WTC11 (cell line): Measurements from ENCODE around the gene GDF2. TPM values are rescaled to one million over a fixed set of nuclear protein-coding genes. Genes with fewer than 3 reads are reported as not detected.
A peak's percentile ranks its signal among the peaks of the same experiment; 100 is the strongest.

Experiments used
- ATAC-seq: fragments of 200-7000 bp; cut with Tn5 transposase; 2 replicates; pipeline ENCODE4 v1.10.0; 2021; ENCODE audit warnings: mild to moderate bottlenecking, moderate library complexity
- CTCF ChIA-PET: fragments of 300-600 bp; sonication (Branson Sonifier 250); formaldehyde crosslinking; loops from one replicate; lab custom pipeline; 2021; ENCODE audit warnings: antibody characterized with exemption; lab: Charles Lee
- POLR2A ChIA-PET: fragments of 350-600 bp; sonication (Branson Sonifier 250); formaldehyde crosslinking; loops from one replicate; lab custom pipeline; 2021; ENCODE audit warnings: antibody characterized with exemption; lab: Charles Lee
- DNase-seq: peaks from one replicate; pipeline ENCODE4 v3.0.0; 2021; ENCODE audit warnings: low spot score
- H3K27ac Mint-ChIP-seq: 2 replicates; pipeline ENCODE4 v1.8.0; 2021; ENCODE audit warnings: mixed read lengths
- H3K27me3 Mint-ChIP-seq: 2 replicates; pipeline ENCODE4 v1.8.0; 2021; ENCODE audit warnings: low read depth, mild to moderate bottlenecking, moderate library complexity, mixed read lengths
- H3K36me3 Mint-ChIP-seq: 2 replicates; pipeline ENCODE4 v1.8.0; 2021; ENCODE audit warnings: mixed read lengths
- H3K4me1 Mint-ChIP-seq: 2 replicates; pipeline ENCODE4 v1.8.0; 2022; ENCODE audit warnings: mixed read lengths
- H3K4me3 Mint-ChIP-seq: 2 replicates; pipeline ENCODE4 v1.8.0; 2021; ENCODE audit warnings: mild to moderate bottlenecking, moderate library complexity, mixed read lengths
- H3K9me3 Mint-ChIP-seq: 2 replicates; pipeline ENCODE4 v1.8.0; 2021; ENCODE audit warnings: mixed read lengths
- ATF1 ChIP-seq: sonication (generic); formaldehyde crosslinking; IDR thresholded peaks from 2 replicates; pipeline ENCODE4 v1.8.1; 2023; ENCODE audit warnings: mild to moderate bottlenecking, moderate library complexity, missing genetic modification reagents
- ATF2 ChIP-seq: sonication (generic); formaldehyde crosslinking; IDR thresholded peaks from 2 replicates; pipeline ENCODE4 v1.8.1; 2022; ENCODE audit warnings: low read depth, missing genetic modification reagents, borderline replicate concordance
- ATF3 ChIP-seq: sonication (generic); formaldehyde crosslinking; conservative IDR thresholded peaks from 2 replicates; pipeline ENCODE4 v1.8.1; 2022; ENCODE audit warnings: mild to moderate bottlenecking, missing genetic modification reagents
- CREB1 ChIP-seq: sonication (generic); formaldehyde crosslinking; IDR thresholded peaks from 2 replicates; pipeline ENCODE4 v1.8.0; 2023; ENCODE audit warnings: mild to moderate bottlenecking, missing genetic modification reagents
- E2F1 ChIP-seq: sonication (generic); formaldehyde crosslinking; IDR thresholded peaks from 2 replicates; pipeline ENCODE4 v1.8.0; 2022; ENCODE audit warnings: mild to moderate bottlenecking, missing genetic modification reagents
- E2F5 ChIP-seq: sonication (generic); formaldehyde crosslinking; IDR thresholded peaks from 2 replicates; pipeline ENCODE4 v1.8.1; 2022; ENCODE audit warnings: mild to moderate bottlenecking, moderate library complexity, missing genetic modification reagents
- ELF4 ChIP-seq: sonication (generic); formaldehyde crosslinking; IDR thresholded peaks from 2 replicates; pipeline ENCODE4 v1.8.1; 2022; ENCODE audit warnings: low read depth, mild to moderate bottlenecking, moderate library complexity, missing genetic modification reagents
- ESRRA ChIP-seq: sonication (generic); formaldehyde crosslinking; IDR thresholded peaks from 2 replicates; pipeline ENCODE4 v1.8.1; 2022; ENCODE audit warnings: mild to moderate bottlenecking, missing genetic modification reagents, borderline replicate concordance
- FOXK1 ChIP-seq: sonication (generic); formaldehyde crosslinking; IDR thresholded peaks from 2 replicates; pipeline ENCODE4 v1.8.0; 2022; ENCODE audit warnings: mild to moderate bottlenecking, moderate library complexity, missing genetic modification reagents
- JUN ChIP-seq: sonication (generic); formaldehyde crosslinking; IDR thresholded peaks from 2 replicates; pipeline ENCODE4 v1.8.0; 2023; ENCODE audit warnings: mild to moderate bottlenecking, missing genetic modification reagents
- MXD4 ChIP-seq: fragments of 250-450 bp; sonication (Bioruptor Pico); IDR thresholded peaks from 2 replicates; pipeline ENCODE4 v1.8.0; 2021; ENCODE audit warnings: mild to moderate bottlenecking, moderate library complexity, borderline replicate concordance
- NFATC4 ChIP-seq: fragments of 250-450 bp; sonication (Bioruptor Pico); IDR thresholded peaks from 2 replicates; pipeline ENCODE4 v1.9.0; 2021; ENCODE audit warnings: mild to moderate bottlenecking
- NFE2L1 ChIP-seq: sonication (generic); formaldehyde crosslinking; IDR thresholded peaks from 2 replicates; pipeline ENCODE4 v1.8.1; 2023; ENCODE audit warnings: missing genetic modification reagents
- NR1H2 ChIP-seq: sonication (generic); formaldehyde crosslinking; IDR thresholded peaks from 2 replicates; pipeline ENCODE4 v1.9.0; 2021; ENCODE audit warnings: mild to moderate bottlenecking, moderate library complexity, missing genetic modification reagents
- NR3C1 ChIP-seq: sonication (generic); formaldehyde crosslinking; conservative IDR thresholded peaks from 2 replicates; pipeline ENCODE4 v1.8.1; 2023; ENCODE audit warnings: low read depth, mild to moderate bottlenecking, missing genetic modification reagents
- PRDM15 ChIP-seq: sonication (generic); formaldehyde crosslinking; IDR thresholded peaks from 2 replicates; pipeline ENCODE4 v1.8.0; 2022; ENCODE audit warnings: missing genetic modification reagents
- PRRX2 ChIP-seq: fragments of 250-450 bp; sonication (Bioruptor Pico); IDR thresholded peaks from 2 replicates; pipeline ENCODE4 v1.8.0; 2021; ENCODE audit warnings: mild to moderate bottlenecking
- RELA ChIP-seq: sonication (generic); formaldehyde crosslinking; IDR thresholded peaks from 2 replicates; pipeline ENCODE4 v1.8.1; 2022; ENCODE audit warnings: missing genetic modification reagents, mild to moderate bottlenecking, borderline replicate concordance
- SP1 ChIP-seq: sonication (generic); formaldehyde crosslinking; conservative IDR thresholded peaks from 2 replicates; pipeline ENCODE4 v1.8.1; 2022; ENCODE audit warnings: missing genetic modification reagents
- TEAD4 ChIP-seq: sonication (generic); formaldehyde crosslinking; IDR thresholded peaks from 2 replicates; pipeline ENCODE4 v1.8.0; 2022; ENCODE audit warnings: mild to moderate bottlenecking, missing genetic modification reagents
- TP53 ChIP-seq: sonication (generic); formaldehyde crosslinking; IDR thresholded peaks from 2 replicates; pipeline ENCODE4 v1.8.1; 2023; ENCODE audit warnings: mild to moderate bottlenecking, missing genetic modification reagents
- ZNF121 ChIP-seq: sonication (generic); formaldehyde crosslinking; IDR thresholded peaks from 2 replicates; pipeline ENCODE4 v1.8.0; 2023; ENCODE audit warnings: missing genetic modification reagents
- ZNF396 ChIP-seq: fragments of 250-450 bp; sonication (Bioruptor Pico); IDR thresholded peaks from 2 replicates; pipeline ENCODE4 v1.8.0; 2021; ENCODE audit warnings: mild to moderate bottlenecking, moderate library complexity, borderline replicate concordance
- ZNF425 ChIP-seq: fragments of 250-450 bp; sonication (Bioruptor Pico); conservative IDR thresholded peaks from 2 replicates; pipeline ENCODE4 v1.9.0; 2021; ENCODE audit warnings: mild to moderate bottlenecking
- ZNF671 ChIP-seq: fragments of 250-450 bp; sonication (Bioruptor Pico); IDR thresholded peaks from 2 replicates; pipeline ENCODE4 v1.8.0; 2021; ENCODE audit warnings: mild to moderate bottlenecking
- total RNA-seq: library from RNA; stranded (reverse); gene quantifications from 3 replicates; pipeline ENCODE4 v1.2.3, GENCODE V29; 2021

Gene GDF2
- total RNA-seq, 1 experiment from 2014 or later: not detected

GRCh38 chr10:47370878-47371277, 48.6 kb downstream of the GDF2 start:
- no peak for DNase-seq
- POLR2A ChIA-PET: interaction anchor here (1.4 kb wide), 1 partner anchor 13 kb away, joined by 5 read pairs; the partner anchor contains the start of gene ZNF488
- no peak overlapping the region for H3K4me3 Mint-ChIP-seq
- H3K27ac Mint-ChIP-seq: no peak overlapping the region
- peaks cover 19% of the 10 kb centered on the region for H3K4me1 Mint-ChIP-seq
- ATAC-seq: no peak
- H3K36me3 Mint-ChIP-seq: no peaks in the 10 kb centered on the region; the same call in 1 of the 2 replicates
- H3K27me3 Mint-ChIP-seq: no peaks in the 10 kb centered on the region
- CTCF ChIA-PET: no interaction called here
- H3K9me3 Mint-ChIP-seq: no peaks in the 10 kb centered on the region
- TF ChIP-seq MXD4 (no peak), ZNF396 (CRISPR knock-in tag) (no peak), ZNF671 (CRISPR knock-in tag) (no peak), E2F5 (CRISPR knock-in tag) (no peak), PRDM15 (no peak), ATF2 (CRISPR knock-in tag) (no peak), TP53 (no peak), NR1H2 (CRISPR knock-in tag) (no peak), RELA (no peak)

GRCh38 chr10:47371629-47372485, 49.6 kb downstream of the GDF2 start:
- Mint-ChIP-seq H3K27ac (no peak overlapping the region), H3K36me3 (no peaks in the 10 kb centered on the region; the same call in 1 of the 2 replicates), H3K9me3 (no peaks in the 10 kb centered on the region), H3K4me1 (peaks cover 19% of the 10 kb centered on the region), H3K27me3 (no peaks in the 10 kb centered on the region), H3K4me3 (no peak overlapping the region)
- ChIA-PET CTCF (interaction anchor here (1.1 kb wide), 1 partner anchor 10 kb away, joined by 3 read pairs; no protein-coding TSS in a partner anchor), POLR2A (interaction anchor here (1.4 kb wide), 1 partner anchor 12 kb away, joined by 5 read pairs; the partner anchor contains the start of gene ZNF488)
- ATAC-seq (peak; percentile 57; the same call in 1 of the 2 replicates), DNase-seq (no peak)
- TF ChIP-seq NR3C1 (CRISPR knock-in tag): no peak
- no peak for TF ChIP-seq ELF4 (CRISPR knock-in tag)
- TF ChIP-seq NFATC4 (CRISPR knock-in tag): no peak
- TF ChIP-seq ESRRA (CRISPR knock-in tag): no peak
- TF ChIP-seq FOXK1: no peak
- no peak for TF ChIP-seq JUN
- TF ChIP-seq CREB1 (CRISPR knock-in tag): no peak
- TF ChIP-seq ZNF121 (CRISPR knock-in tag): no peak
- no peak for TF ChIP-seq TEAD4 (CRISPR knock-in tag)
- no peak for TF ChIP-seq SP1 (CRISPR knock-in tag)
- TF ChIP-seq ATF3 (CRISPR knock-in tag): no peak
- no peak for TF ChIP-seq NFE2L1
- TF ChIP-seq E2F1: no peak
- TF ChIP-seq ATF2 (CRISPR knock-in tag): no peak
- no peak for TF ChIP-seq ATF1 (CRISPR knock-in tag)
- no peak for TF ChIP-seq PRRX2 (CRISPR knock-in tag)
- no peak for TF ChIP-seq ZNF425
